Stimulated activated CD4-positive, alpha-beta T cell treated with anti-CD3 and anti-CD28 coated beads, Interleukin-2, amount 100 ng/mL, for 48 hours (primary cell): ENCODE measurements around the gene TRIM22.
"Not testable (repeated sequence)": the region's sequence is repeated elsewhere in the genome, so short reads cannot be mapped to it uniquely, and the experiment has no call there.

Source experiments
- DNase-seq, 2 donors: peaks; one replicate each; pipeline ENCODE4 v3.0.0-alpha.2; 2020

The TRIM22 gene

DNA sequence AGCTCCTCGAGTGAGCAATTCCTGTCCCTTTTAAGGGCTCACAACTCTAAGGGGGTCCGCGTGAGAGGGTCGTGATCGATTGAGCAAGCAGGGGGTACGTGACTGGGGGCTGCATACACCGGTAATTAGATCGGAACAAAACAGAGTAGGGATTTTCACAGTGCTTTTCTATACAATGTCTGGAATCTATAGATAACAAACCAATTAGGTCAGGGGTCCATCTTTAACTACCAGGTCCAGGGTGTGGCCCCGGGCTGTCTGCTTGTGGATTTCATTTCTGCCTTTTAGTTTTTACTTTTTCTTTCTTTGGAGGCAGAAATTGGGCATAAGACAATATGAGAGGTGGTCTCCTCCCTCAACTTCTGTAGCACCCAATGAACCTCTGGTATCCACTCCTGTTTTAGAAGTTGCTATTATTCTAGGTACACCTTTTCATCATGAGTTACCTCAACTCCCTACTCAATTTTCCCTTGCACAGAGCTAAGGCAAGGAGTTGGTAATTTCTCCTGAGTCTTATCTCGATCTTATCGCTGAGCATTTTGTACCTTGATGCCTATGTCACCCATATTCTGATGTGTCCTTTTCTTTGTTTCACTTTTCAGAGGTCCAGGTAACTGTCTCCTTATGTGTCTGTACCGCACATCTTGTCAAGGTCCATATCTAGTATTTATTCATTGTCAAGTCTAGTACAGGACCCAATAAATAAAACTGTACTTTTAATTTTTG is 1.8 kb downstream of the TRIM22 start:
- DNase-seq, result not testable (repeated sequence)

DNA sequence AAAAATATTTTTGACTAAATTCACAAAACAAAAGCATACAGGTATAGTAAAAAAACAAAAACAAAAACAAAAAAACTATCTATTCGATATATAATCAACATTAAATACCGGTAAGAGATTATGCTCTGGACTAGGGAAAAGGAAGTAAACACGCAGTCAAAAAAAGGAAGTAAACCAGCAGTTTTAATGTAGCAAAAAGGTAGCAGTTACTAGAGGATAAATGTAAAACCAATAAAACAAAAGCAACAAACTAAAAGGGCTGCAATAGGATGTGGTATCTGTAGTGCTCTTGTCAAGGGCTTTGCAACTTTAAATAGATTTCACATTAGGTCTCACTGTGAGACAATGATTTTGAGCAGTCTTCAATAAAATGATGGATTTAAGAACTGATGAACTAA is 2.4 kb downstream of the TRIM22 start:
- no peak for DNase-seq

DNA sequence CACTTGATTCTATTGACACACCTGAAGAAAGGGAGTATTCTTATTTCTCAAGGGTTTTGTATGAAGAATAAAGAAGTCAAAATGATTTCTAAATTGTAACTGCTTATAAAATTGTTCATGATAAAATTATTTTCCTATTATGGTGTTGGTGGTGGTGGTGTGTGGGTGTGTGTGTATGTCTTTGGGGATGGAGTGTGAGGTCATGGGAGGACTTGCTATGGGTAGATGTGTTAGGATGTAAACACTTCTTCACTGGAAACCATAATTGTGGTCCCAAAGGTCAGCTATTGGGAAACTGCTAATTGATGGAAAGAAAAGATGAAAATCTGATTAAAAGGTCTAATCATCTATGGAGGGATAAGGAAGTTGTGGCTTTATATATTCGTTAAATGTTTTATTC is 5.1 kb downstream of the TRIM22 start:
- DNase-seq, result no peak

DNA sequence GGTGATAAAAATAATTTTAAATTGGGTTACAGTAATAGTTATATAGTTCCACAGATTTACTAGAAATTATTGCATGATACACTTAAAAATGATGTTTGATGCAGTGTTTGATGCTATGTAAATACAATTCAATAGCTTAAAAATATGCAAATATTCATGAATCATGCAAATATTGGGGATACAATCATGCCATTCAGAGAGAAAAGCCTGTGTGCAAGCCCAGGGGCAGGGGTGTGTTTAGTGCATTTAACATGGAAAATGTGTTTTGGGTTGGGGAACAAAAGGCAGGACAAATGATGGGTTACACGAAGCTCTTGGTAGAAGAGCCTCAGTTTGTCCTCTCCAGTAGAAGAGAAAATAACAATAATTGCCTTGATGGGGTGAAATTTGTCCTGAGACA is 6.0 kb downstream of the TRIM22 start:
- no peak for DNase-seq

DNA sequence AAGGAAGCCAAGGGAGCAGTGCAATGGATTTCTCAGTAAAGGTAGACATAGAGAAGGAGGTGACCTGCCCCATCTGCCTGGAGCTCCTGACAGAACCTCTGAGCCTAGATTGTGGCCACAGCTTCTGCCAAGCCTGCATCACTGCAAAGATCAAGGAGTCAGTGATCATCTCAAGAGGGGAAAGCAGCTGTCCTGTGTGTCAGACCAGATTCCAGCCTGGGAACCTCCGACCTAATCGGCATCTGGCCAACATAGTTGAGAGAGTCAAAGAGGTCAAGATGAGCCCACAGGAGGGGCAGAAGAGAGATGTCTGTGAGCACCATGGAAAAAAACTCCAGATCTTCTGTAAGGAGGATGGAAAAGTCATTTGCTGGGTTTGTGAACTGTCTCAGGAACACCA is 6.6 kb downstream of the TRIM22 start:
- no peak for DNase-seq

DNA sequence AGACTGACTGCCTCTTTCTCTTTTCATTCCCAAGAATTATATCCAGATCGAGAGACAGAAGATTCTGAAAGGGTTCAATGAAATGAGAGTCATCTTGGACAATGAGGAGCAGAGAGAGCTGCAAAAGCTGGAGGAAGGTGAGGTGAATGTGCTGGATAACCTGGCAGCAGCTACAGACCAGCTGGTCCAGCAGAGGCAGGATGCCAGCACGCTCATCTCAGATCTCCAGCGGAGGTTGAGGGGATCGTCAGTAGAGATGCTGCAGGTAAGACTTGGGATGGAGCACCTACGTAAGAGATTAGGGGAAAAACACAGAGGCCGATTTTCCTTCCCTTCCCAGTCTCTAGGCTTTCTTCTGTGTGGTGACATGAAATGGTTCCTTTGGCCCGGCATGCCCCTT is 8.7 kb downstream of the TRIM22 start:
- DNase-seq, result no peak

DNA sequence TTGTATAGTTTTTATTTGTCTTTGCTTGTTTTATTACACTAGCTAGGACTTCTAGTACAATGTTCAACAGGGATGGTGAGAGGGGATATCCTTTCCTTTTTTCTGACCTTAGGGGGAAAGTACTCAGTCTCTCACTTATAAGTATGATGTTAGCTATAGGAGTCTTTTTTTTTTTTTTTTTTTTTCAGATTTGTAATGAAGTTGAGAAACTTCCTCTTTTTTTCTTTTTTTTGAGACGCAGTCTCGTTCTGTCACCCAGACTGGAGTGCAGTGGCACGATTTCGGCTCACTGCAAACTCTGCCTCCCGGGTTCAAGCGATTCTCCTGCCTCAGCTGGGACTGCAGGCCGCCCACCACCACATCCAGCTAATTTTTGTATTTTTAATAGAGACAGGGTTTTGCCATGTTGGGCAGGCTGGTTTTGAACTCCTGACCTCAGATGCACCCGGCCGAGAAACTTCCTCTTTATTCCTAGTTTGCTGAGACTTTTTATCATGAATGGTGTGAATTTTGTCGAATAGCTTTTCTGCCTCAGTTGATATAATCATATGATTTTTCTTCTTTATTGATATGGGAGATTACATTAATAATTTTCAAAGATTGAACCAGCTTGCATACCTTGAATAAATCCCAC is 10.9 kb downstream of the TRIM22 start:
- DNase-seq, result no peak

DNA sequence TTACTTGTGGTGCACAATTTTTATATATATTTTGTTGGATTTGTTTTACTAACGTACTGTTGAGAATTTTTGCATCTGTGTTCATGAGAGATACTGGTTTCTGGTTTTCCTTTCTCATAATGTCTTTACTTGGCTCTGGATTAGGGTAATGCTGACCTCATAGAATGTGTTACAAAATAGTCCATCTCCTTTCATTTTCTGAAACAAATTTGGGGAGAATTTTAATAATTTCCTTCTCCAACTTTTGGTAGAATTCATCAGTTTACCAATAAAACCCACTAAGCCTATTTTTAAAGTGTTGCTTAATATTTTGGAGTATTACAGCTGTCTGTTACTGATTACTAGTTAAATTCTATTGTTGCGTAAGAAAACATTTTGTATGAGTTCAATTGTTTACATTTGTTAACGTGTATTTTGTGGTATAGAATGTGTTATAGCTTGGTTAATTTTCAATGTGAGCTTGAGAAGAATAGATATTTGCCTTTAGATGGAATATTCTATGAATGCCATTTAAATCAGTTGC is 11.5 kb downstream of the TRIM22 start:
- no peak for DNase-seq

DNA sequence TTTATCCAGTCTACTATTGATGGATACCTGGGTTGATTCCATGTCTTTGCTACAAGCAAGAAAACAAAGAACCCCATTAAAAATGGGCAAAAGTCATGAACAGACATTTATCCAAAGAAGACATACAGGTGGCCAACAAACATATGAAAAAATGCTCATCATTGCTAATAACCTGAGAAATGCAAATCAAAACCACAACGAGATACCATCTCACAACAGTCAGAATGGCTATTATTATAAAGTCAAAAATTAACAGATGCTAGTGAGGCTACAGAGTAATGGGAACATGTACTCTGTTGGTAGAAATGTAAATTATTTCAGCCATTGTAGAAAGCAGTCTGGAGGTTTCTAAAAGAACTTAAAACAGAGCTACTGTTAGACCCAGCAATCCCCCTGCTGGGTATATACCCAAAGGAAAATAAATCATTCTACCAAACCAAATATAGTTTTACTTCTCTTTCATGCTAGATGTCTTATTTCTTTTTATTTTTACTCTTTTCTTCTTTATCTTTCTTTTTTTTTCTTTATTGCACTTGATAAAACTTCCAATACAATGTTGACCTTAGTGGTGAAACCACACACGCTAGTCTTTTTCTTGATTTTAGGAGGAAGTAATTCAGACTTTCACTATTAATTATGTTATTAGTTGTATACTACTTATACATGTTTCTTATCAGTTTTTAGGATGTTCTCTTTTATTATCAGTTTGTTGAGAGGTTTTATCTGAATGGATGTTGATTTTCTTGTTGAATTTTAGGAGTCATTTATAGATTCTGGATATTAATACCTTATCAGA is 14.3 kb downstream of the TRIM22 start:
- DNase-seq, result no peak

DNA sequence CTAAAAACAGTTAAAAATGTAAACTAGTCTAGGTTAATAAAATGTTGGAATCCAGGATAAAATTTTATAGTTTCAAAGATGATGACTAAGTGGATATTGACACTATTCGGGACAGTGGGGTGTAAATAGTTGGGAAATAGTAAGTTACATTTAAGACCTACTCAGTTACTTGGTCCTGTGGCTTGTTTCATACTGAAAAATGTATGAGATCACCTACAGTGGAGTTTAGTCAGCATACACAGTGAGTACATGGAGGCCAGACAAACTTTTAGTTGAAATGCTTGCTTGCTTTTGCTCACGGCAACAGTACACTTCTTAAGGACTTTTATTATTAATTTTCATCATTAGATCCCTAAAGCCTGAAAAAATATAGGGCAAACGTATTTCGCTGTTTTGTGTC is 16.1 kb downstream of the TRIM22 start:
- no peak for DNase-seq

DNA sequence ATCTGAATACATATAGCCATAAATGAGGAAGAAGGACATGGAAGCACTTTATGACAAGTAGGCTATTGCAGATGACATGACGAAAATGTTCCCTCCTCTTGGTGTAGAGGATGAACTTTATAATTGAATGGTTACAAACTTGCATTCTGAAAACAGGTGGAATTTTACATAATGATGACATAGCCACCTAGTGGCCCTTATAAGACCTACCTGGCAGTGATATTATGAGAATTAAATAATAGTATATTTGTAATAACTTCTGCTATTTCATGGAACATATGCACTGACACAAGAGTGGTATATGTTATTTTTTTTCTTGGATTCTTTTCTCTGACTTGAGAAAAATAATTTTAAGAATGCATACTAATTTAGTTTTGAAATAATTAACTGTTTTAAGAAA is 22.9 kb downstream of the TRIM22 start:
- DNase-seq, result no peak

DNA sequence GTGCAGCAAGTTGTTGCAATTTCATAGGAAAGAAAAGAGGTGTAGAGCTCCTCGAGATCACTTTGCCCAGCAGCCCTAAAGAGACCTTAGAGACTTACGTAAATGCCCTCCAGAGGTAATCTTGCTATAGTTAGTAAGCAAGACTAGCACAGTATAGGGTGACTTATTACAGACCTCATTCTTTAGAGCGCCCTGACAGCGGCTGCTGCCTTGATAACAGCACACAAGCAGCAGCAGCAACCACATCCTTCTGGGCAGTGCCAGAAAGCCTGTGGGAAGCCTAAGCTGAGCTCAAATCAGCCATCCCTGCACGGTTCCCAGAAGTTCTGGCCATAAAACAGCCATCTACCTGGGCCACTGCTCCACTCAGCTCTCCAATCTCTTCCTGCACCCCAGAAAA is 24.1 kb downstream of the TRIM22 start:
- DNase-seq, result no peak

DNA sequence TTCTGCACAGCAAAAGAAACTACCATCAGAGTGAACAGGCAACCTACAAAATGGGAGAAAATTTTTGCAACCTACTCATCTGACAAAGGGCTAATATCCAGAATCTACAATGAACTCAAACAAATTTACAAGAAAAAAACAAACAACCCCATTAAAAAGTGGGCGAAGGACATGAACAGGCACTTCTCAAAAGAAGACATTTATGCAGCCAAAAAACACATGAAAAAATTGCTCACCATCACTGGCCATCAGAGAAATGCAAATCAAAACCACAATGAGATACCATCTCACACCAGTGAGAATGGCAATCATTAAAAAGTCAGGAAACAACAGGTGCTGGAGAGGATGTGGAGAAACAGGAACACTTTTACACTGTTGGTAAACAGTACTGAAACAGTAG is 26.9 kb downstream of the TRIM22 start:
- not testable (repeated sequence) for DNase-seq

DNA sequence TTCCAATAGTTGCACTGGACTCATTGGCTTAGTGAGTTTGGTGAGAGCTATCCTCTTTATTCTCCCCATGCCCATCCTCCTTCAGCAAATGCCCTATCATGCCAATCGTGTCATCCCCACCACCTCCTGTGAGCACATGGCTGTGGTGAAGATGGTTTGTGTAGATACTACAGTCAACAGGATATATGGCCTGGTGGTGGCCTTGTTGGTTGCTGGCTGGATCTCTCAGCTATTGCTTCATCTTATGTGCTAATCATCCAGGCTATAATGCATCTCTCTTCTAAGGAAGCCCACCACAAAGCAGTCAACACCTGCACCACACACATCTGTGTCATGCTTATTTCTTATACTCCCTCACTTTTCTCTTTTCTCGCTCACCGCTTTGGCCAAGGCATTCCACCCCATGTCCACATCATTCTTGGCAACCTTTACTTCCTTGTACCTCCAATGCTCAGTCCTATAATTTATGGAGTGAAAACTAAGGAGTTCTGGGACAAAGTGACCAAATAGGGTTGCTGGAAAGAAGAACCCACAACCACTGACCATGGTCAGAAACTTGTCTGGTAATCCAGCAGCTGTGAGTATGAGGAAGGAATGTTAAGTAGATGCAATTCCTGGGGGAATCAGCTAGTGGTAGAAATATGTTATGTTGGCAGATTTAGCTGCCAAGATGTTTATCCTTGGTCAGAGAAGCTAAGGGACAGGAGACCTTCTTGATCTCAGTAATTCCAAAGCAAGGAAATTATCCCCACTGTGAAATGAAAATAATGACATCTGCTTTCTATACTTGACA is 30.3 kb downstream of the TRIM22 start:
- no peak for DNase-seq

DNA sequence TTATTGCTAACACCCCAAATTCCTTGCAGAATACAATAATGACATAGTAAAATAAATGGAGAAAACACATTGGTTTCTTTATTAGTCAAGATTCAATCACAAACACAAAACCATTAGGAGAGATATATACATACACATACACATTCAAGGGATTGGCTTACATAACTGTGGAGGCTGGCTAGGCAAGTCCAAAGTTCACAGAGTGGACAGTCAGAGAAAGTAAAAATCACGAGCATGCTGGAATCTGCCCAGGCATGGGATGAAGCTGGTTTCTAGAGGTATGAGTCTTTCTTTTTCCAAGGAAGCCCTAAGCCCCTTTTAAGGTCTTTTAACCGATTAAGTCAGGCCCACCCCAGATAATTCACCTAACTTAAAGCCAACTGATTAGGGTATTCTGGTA is 33.0 kb downstream of the TRIM22 start:
- no peak for DNase-seq

DNA sequence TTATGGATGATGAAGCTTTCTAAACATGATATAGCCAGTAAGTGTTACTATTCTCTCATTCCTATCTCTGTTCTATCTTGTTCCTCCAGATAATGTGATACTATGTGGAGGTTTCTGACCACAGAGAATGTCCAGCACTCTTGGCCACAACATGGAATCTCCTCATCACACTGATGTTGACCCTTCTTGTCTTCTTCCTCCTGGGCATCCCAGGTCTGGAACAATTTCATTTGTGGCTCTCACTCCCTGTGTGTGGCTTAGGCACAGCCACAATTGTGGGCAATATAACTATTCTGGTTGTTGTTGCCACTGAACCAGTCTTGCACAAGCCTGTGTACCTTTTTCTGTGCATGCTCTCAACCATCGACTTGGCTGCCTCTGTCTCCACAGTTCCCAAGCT is 36.8 kb downstream of the TRIM22 start:
- no peak for DNase-seq

DNA sequence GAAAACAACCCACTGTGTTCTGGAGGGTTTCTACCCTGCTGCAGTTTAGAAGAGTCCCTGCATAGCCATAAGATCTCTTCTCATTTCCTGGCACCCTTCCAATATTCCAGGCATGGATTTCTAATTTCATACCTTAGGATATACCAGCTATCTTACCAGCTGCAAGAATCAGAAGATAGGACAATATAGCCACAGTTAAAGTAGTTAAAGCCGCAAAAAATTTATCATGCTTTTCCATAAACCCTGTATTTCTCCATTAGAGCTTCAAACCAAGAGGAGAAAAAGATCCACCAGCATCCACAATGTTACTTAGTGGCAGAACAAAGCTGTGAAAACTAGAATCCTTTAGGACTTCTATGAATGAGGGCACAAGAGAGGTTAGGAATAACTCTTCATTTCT is 38.1 kb downstream of the TRIM22 start:
- DNase-seq, result no peak

DNA sequence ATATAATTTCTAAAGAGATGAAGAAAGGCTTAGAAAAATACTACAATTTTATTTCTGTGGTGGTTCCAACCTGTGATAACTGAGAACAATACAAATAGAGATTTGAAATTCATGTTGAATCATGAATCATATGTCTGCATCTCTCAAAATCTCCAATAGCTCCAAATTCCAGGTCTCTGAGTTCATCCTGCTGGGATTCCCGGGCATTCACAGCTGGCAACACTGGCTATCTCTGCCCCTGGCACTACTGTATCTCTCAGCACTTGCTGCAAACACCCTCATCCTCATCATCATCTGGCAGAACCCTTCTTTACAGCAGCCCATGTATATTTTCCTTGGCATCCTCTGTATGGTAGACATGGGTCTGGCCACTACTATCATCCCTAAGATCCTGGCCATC is 46.8 kb downstream of the TRIM22 start, which contains the start of gene OR56B1:
OR56B1 (plus strand) TSS at position 53 of the 400 bp plus-strand sequence; CDS start at position 122, 69 bp downstream.
- DNase-seq, result no peak

DNA sequence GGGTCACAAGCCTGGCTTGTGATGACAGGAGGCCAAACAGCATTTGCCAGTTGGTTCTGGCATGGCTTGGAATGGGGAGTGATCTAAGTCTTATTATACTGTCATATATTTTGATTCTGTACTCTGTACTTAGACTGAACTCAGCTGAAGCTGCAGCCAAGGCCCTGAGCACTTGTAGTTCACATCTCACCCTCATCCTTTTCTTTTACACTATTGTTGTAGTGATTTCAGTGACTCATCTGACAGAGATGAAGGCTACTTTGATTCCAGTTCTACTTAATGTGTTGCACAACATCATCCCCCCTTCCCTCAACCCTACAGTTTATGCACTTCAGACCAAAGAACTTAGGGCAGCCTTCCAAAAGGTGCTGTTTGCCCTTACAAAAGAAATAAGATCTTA is 47.5 kb downstream of the TRIM22 start:
- DNase-seq, result no peak

DNA sequence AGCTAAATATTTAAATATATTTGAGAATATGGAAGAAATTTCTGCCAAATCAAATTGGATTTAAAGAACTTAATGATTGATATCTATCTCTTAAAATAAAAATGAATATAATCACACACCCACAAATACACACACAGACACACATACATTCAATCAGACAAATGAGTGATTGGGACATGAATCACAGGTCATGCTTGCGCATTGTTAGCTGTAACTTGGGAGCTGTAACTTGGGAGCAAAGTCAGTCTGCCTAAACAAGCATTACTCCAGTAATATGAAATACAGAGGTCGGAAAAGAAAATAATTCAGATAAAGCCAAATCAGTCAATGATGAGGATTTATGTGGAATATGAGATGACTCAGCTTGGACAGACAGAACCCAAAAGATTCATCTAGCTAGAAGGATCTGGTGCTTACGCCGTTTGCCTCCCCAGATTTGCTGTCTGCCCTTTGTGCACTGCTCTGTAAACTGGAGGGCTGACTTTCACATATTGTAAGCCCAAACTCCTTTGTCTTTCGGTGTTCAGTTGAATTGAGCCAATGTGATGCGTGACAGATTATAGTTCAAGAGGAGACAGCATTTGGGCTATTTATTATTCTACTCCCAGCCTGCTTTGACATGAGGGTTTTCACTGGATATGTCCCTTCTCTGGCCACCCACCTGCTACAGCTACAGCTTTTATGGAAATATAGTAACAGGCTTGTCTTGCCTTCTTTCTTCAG is 48.2 kb downstream of the TRIM22 start:
- DNase-seq, result no peak

DNA sequence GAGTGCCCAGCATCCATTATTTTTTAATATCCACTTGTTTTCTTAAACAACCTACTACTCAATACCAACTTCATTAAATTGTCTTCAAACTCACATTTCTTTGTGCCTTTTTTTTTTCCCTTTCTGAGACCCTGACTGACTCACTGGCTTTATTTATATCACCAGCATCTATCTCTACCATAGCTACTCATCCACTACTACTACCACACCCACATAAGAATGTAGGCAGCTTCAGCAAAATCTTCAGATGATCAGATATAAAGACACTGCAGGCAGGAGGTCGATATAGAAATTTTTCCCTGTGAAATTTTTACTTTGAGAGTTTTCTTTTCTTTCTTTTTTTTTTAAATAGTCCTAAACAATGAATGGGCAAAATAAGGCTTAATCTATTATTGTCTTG is 48.8 kb downstream of the TRIM22 start:
- DNase-seq, result no peak

DNA sequence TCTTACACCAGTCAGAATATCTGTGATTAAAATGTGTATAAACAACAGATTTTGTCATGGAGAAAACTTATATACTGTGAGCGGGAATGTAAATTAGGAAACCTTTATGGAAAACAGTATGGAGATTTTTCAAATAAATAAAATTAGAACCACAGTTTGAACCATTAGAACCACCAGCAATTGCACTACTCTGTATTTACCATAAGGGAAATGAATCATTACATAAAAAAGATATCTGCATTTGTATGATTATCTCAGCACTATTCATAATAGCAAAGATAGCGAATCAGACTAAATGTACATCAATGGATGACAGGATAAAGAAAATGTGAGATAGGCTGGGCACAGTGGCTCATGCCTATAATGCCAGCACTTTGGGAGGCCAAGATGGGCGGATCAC is 57.0 kb downstream of the TRIM22 start:
- DNase-seq, result no peak
